ENCODE results near the gene TPO. TPM values are rescaled to one million over a fixed set of nuclear protein-coding genes. Genes with fewer than 3 reads are reported as not detected.
"Not testable (repeated sequence)": the region's sequence is repeated elsewhere in the genome, so short reads cannot be mapped to it uniquely, and the experiment has no call there.

Gene TPO
- total RNA-seq, 2 donors from 2014 or later, result not detected

DNA sequence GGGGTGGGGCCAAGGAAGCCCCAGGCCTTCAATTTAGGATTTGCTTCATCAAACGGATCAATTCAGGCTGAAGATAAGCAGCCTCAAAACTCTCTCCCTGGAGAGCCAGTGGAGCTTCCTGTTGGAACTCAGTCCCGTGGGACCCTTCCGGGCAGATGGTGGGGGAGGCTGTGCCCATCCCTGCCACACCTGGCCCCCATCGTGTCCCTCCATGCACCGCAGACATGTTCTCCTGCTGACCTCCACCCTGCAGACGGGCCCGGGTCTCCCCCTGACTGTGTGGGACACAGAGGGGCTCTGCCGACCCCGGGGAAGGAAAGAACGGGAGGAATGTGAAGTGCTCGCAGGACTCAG is 144.2 kb downstream of the TPO start:
- no peak for ATAC-seq (replicated peaks in 1 of 2)
- Mint-ChIP-seq H3K4me1 (ENCODE audit: low read depth) (no peaks in the 10 kb centered on the region), H3K27me3 (ENCODE audit: low read depth) (no peaks in the 10 kb centered on the region), H3K4me3 (no peak overlapping the region), H3K36me3 (ENCODE audit: insufficient read depth in 2 of 2) (no peaks in the 10 kb centered on the region), H3K9me3 (no peaks in the 10 kb centered on the region), H3K27ac (no peak overlapping the region)
- DNase-seq, result no peak

DNA sequence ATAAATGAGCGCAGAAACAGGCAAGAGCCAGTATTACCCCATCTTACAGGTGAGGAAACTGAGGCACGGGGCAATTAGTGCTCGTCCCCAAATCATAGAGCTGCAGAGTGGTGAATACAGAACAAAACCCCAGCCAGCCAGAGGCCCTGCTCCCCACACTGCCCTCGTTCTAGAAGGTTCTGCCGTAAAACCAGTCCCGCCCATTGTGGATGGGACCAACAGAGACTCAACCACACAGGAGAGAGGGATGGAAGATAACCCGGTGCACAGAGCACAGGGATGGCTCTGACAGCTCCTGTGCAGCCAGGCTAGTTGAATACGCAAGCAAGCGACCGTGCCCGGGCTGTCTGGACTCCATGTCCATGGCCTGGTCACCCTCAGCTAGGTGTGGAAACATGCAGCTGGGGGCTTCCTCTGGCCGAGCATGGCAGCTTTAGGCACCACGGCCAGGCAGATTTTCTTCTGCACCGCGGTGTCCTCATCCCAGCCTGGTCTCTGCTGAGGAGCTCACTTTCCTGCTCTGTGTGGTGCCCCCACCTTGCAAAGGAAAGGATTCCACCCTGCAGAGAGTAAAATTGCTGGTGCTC is 146.4 kb downstream of the TPO start:
- H3K9me3 Mint-ChIP-seq, result no peaks in the 10 kb centered on the region
- no peak for DNase-seq
- peaks cover 11% of the 10 kb centered on the region for H3K4me1 Mint-ChIP-seq (ENCODE audit: low read depth)

DNA sequence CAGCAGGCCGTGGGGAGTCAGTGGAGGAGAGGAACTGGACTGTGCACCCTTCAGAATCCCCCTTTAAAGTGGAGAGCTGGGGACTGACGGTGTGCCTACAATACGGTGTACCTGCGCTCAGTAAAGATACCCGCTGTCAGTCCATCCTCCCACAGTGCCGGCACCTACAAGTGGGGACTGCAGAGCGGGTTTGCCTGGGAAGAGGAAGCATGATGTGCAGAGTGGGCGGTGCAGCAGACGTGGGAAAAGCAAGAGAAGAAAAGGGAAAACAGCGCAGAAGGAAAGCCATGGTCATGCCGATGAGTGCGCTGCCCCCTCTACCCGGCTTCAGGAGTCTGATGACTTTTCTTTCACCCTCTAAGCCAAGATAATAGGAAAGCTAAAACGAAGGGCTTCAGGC is 148.0 kb downstream of the TPO start:
- H3K9me3 Mint-ChIP-seq, result peaks cover under 1 to 5% of the 10 kb centered on the region in 2 donors
- no peak for ATAC-seq (replicated peaks in 1 of 2)
- H3K36me3 Mint-ChIP-seq (ENCODE audit: insufficient read depth in 2 of 2), result peaks cover 0 to 1% of the 10 kb centered on the region in 2 donors
- DNase-seq, result no peak
- H3K4me1 Mint-ChIP-seq (ENCODE audit: low read depth), result peaks cover 11% of the 10 kb centered on the region
- no peak overlapping the region for H3K4me3 Mint-ChIP-seq
- H3K27ac Mint-ChIP-seq, result no peak overlapping the region
- H3K27me3 Mint-ChIP-seq (ENCODE audit: low read depth), result no peaks in the 10 kb centered on the region

More for the DNA sequence above, 146.4 kb downstream of the TPO start:
- Mint-ChIP-seq H3K27ac (no peak overlapping the region), H3K27me3 (ENCODE audit: low read depth) (no peaks in the 10 kb centered on the region), H3K36me3 (ENCODE audit: insufficient read depth in 2 of 2) (no peaks in the 10 kb centered on the region), H3K4me3 (no peak overlapping the region)
- no peak for ATAC-seq (replicated peaks in 1 of 2)

DNA sequence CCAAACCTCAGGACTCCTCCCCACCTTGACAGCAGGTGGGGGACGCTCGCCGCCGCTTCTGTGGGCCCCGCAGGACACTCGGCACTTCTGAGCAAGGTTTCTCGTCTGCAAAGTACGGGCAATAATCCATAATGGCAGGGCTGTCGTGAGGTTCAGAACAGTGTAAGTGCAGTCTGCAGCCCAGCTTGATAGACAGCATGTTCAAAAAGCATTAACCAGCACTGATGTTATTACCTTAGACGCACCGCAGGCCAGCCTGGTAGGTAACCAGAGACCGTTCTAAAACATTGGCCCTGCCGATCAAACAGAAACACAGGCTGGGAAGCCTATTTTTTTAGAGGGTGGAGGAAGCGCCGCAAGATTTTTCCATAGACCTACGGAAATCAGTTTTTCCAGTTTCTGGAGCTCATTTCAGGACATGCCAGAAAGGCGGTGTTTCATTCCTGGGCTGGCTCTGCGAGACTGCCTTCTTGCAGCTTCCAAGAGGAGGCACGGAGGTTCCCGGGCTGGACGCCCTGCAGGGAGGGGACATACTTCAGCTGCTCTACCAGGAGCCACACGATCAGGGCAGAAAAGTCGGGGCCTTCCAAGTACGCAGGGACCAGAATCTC is 148.7 kb downstream of the TPO start:
- Mint-ChIP-seq H3K4me3 (no peak overlapping the region), H3K27me3 (ENCODE audit: low read depth) (no peaks in the 10 kb centered on the region), H3K27ac (no peak overlapping the region)

DNA sequence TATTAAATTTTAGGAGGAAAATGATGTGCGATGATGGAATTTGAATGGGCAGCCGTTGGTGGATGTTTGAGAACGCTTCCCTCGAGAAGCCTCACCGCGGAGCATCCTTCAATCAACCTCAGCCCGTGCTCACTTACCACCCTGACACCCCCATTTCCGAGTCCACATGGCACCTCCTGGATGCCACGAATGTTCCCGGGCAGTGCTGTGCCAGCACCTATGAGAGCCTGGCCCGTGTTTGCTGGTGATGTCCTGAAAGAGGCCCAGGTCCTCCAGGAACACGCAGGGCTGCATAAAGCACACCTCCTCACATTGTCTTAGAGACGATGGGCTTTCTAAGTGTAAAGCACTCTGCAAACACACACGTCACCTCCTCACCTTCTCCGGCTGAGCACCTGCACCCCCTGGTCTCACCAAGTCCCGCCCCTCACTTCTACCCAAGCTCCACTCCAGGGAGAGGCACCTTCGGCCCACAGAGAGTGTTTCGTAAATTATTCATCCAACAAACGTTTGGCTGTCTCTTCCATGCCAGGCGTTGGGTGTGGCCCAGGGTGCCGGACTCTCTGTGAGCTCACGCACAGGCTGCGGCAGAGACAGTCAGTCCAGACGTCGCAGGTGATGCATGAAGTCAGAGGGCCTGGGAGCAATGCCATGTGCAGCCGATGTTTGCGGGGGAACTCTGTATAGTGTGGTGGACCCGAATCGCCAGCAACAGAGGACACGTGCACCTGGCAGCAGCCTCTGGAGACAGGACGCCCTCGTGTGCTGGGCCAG is 150.0 kb downstream of the TPO start:
- Mint-ChIP-seq H3K4me1 (ENCODE audit: low read depth) (peaks cover 11% of the 10 kb centered on the region), H3K4me3 (no peak overlapping the region), H3K36me3 (ENCODE audit: insufficient read depth in 2 of 2) (peaks cover 3 to 4% of the 10 kb centered on the region in 2 donors), H3K9me3 (peaks cover 8 to 14% of the 10 kb centered on the region in 2 donors), H3K27me3 (ENCODE audit: low read depth) (no peaks in the 10 kb centered on the region), H3K27ac (no peak overlapping the region)
- ATAC-seq (replicated peaks in 1 of 2) (no peak), DNase-seq (no peak)

More for the DNA sequence above, 148.7 kb downstream of the TPO start:
- DNase-seq, result no peak
- no peak for ATAC-seq (replicated peaks in 1 of 2)
- peaks cover 4 to 9% of the 10 kb centered on the region in 2 donors for H3K9me3 Mint-ChIP-seq
- H3K36me3 Mint-ChIP-seq (ENCODE audit: insufficient read depth in 2 of 2), result peaks cover 0 to 2% of the 10 kb centered on the region in 2 donors
- peaks cover 11% of the 10 kb centered on the region for H3K4me1 Mint-ChIP-seq (ENCODE audit: low read depth)

DNA sequence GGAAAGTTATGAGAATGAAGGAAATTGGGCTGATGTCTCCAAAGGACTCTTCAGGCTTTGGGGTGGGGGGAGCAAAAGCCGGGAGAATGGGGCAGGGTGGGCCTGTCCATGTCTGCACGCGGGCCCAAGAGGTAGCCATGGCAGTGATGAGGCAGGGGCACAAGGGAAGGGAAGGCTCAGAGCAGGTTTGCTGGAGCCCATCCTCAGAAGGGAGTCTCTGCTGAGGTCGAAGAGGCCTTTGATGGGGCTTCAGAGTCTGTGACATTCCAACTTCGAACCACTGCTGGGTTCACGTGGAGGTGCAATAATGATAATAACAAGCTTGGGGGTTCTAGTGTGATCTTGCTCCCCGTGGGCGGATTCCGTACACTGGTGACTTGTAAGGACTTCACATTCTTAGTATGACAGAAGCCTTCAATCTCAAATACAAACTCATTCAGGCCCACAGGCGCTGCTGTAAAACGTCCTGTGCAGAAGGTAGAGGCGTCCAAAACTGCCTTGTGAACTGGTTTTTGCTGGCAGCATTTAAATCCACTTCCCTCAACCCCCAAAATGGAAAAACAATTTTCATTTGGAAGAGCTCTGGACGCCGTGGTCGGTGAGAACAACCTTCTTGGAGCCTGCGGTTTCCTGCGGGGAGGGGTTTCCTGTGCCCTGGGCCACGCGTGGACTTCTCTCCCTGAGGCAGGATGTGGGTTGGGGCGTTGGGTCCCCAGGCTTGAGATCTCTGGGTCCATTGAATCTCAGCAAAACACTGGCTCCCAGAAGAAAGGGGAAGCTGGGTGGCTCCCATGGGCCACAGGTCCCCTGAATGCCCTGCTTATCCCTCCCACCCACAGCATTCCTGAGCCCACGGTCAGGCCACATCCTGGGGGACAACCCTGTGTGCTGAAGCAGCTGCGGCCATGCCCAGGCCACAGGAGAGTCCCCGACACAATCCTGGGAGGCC is 151.0 kb downstream of the TPO start:
- Mint-ChIP-seq H3K27ac (no peak overlapping the region), H3K9me3 (peaks cover 8 to 14% of the 10 kb centered on the region in 2 donors), H3K4me3 (no peak overlapping the region), H3K27me3 (ENCODE audit: low read depth) (no peaks in the 10 kb centered on the region), H3K4me1 (ENCODE audit: low read depth) (peaks cover 11% of the 10 kb centered on the region), H3K36me3 (ENCODE audit: insufficient read depth in 2 of 2) (peaks cover 3 to 4% of the 10 kb centered on the region in 2 donors)
- DNase-seq (no peak), ATAC-seq (replicated peaks in 1 of 2) (no peak)

DNA sequence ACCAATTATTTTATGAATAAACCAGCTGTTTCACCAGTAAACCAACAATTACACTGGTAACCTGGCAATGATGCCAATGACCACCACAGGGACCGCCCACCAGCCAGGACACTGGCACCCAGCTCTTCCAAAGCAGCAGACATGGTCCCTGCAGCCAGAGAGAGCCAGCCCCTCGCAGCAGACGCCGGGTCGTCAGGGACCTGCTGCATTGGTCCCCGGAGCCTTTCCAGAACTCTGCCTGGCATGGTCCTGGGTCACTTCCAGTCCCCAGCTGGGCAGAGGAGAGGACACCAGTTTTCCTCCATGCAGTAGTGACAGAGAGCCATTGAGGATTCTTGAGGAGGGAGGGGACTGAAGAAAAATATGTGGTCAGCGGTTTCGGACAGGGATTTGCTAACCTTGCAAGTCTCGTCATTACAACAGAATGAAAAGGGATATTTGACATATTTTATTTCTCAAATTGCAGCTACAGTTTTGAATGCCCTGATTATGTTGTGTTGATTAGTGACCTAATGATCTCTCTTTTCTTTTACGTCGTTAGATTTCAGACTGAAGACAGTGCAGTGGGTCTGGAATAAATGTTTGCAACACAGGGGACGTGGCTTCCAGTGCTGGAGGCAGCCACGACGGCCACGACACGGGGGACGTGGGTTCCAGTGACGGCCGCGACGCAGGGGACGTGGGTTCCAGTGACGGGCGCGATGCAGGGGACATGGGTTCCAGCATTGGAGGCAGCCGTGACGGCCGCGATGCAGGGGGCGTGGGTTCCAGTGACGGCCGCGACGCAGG is 154.5 kb downstream of the TPO start:
- Mint-ChIP-seq H3K4me1 (ENCODE audit: low read depth) (peaks cover 11% of the 10 kb centered on the region), H3K4me3 (no peak overlapping the region), H3K36me3 (ENCODE audit: insufficient read depth in 2 of 2) (peaks cover 3 to 4% of the 10 kb centered on the region in 2 donors), H3K9me3 (peaks cover 8 to 14% of the 10 kb centered on the region in 2 donors), H3K27ac (no peak overlapping the region), H3K27me3 (ENCODE audit: low read depth) (no peaks in the 10 kb centered on the region)
- DNase-seq (no peak), ATAC-seq (replicated peaks in 1 of 2) (no peak)

DNA sequence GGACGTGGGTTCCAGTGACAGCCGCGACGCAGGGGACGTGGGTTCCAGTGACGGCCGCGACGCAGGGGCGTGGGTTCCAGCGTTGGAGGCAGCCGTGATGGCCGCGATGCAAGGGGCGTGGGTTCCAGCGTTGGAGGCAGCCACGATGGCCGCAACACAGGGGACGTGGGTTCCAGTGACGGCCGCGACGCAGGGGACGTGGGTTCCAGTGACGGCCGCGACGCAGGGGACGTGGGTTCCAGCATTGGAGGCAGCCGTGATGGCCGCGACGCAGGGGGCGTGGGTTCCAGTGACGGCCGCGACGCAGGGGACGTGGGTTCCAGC is 155.0 kb downstream of the TPO start:
- H3K27me3 Mint-ChIP-seq (ENCODE audit: low read depth); H3K27ac Mint-ChIP-seq; H3K36me3 Mint-ChIP-seq (ENCODE audit: insufficient read depth in 2 of 2); ATAC-seq (replicated peaks in 1 of 2); H3K4me3 Mint-ChIP-seq; DNase-seq: not testable (repeated sequence)
- peaks cover 11% of the 10 kb centered on the region for H3K4me1 Mint-ChIP-seq (ENCODE audit: low read depth)
- peaks cover 8 to 14% of the 10 kb centered on the region in 2 donors for H3K9me3 Mint-ChIP-seq

DNA sequence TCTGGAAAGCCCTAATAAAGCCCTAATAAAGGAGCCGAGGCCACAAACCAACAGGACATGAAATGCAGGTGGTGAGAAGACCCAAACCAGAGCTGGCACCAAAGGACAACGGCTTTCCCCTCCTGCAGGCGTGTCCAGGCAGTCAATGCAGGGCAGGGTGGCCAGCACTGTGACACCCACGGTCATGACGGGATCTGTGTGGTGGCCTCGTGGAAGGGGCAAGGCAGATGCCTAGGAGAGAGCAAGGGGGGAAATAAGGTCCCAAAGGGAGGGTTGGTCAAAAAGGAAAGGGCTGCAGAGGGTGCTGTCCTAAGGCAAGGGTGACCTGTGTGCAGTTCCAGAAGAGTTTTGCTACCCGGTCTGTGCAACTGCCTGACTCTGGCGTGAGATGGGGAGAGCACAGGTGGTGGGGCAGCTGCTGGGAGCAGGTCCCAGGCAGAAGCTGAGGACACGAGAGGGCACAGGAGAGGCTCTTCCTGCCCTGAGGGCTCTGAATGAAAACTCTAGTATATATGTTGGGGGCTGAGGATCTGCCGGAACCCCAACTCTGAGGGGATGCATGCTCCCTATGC is 156.7 kb downstream of the TPO start:
- Mint-ChIP-seq H3K9me3 (peaks cover 8 to 14% of the 10 kb centered on the region in 2 donors), H3K27me3 (ENCODE audit: low read depth) (no peaks in the 10 kb centered on the region), H3K4me1 (ENCODE audit: low read depth) (no peaks in the 10 kb centered on the region), H3K36me3 (ENCODE audit: insufficient read depth in 2 of 2) (peaks cover 3 to 4% of the 10 kb centered on the region in 2 donors), H3K4me3 (no peak overlapping the region), H3K27ac (no peak overlapping the region)
- DNase-seq (no peak), ATAC-seq (replicated peaks in 1 of 2) (no peak)

DNA sequence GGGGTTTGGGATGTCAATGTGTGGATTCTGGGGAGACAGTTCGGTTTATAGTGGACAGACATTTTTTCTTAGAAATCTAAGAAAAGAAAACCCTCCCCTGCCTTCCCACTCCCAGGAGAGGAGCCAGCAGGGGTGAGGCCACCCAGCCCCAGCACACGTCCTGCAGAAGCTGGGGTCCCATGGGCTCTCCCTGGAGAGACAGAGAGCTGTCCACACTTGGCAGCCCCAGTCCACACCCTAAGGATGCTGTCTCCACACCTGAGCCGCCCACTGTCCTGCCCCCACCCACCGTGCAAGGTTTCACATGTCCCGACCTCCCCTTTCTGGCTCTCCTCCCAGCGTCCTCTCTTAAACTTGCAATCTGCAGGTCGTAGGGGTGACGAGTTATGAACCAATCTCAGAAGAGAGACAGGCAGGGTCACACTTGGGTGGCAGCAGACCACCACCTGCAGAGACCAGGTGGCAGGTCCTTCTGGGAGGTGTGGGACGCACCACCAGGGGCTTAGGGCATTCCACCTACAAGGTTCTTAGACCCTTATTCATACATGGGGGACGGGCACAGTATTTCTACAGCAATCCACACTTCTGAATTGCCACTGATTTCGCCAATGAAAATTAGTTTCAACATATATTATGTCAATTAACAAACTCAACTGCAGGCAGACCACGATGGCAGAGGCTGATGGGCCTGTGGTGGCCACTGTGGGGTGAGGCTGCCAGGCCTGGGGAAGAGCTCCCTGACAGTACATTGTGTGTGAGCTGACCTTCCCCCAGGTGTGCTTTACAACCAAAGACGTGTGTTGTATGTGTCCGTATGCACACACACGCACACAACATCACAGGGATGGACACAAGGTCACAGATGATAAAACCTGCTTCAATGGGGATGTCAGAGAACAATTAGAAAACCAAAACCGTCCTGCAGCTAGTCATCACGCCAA is 158.5 kb downstream of the TPO start:
- DNase-seq (no peak), ATAC-seq (replicated peaks in 1 of 2) (no peak)
- no peak overlapping the region for H3K4me3 Mint-ChIP-seq
- H3K4me1 Mint-ChIP-seq (ENCODE audit: low read depth), result no peaks in the 10 kb centered on the region
- H3K27me3 Mint-ChIP-seq (ENCODE audit: low read depth), result no peaks in the 10 kb centered on the region
- H3K27ac Mint-ChIP-seq, result no peak overlapping the region
- peaks cover 6% of the 10 kb centered on the region in 2 donors for H3K9me3 Mint-ChIP-seq
- peaks cover 2 to 3% of the 10 kb centered on the region in 2 donors for H3K36me3 Mint-ChIP-seq (ENCODE audit: insufficient read depth in 2 of 2)

DNA sequence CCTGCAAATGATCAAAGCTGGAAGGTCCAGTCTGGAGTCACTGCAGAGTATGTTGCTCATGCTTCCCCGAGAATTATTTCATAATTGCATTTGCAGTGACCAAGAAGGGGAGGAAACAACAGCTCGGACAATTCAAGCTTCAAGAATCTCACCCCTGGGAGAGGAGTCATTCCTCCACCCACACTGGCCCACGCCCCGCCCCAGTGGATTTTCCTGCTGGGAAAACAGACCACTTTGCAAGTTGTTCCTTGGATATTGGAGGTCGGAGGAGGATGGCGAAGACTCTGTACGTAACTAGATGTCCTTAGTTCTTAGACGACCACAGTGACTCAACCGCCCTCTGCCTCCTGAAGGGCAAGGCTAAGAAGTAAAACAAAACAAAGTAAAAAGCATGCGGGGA is 159.4 kb downstream of the TPO start:
- ATAC-seq (replicated peaks in 1 of 2) (no peak), DNase-seq (no peak)
- no peaks in the 10 kb centered on the region for H3K4me1 Mint-ChIP-seq (ENCODE audit: low read depth)
- no peak overlapping the region for H3K4me3 Mint-ChIP-seq
- H3K27me3 Mint-ChIP-seq (ENCODE audit: low read depth), result no peaks in the 10 kb centered on the region
- H3K27ac Mint-ChIP-seq, result no peak overlapping the region
- peaks cover 2 to 3% of the 10 kb centered on the region in 2 donors for H3K36me3 Mint-ChIP-seq (ENCODE audit: insufficient read depth in 2 of 2)
- no peaks in the 10 kb centered on the region for H3K9me3 Mint-ChIP-seq

All from activated T-cell treated with anti-CD3 and anti-CD28 coated beads, Interleukin-2, amount 50 U/mL, for 72 hours (primary cell).